BE2C (cell line): Measurements from ENCODE around the gene DENND6A.

ENCODE experiments used
- DNase-seq: peaks from one replicate; pipeline ENCODE4 v3.0.0-alpha.2; 2020
- H3K27me3 ChIP-seq: fragments of 250-450 bp; sonication (Bioruptor Pico); 2 replicates; pipeline ENCODE4 v1.5.1; 2020; ENCODE audit warnings: mild to moderate bottlenecking
- H3K36me3 ChIP-seq: fragments of 250-450 bp; sonication (Bioruptor Pico); 2 replicates; pipeline ENCODE4 v1.5.1; 2020; ENCODE audit warnings: mild to moderate bottlenecking
- H3K4me1 ChIP-seq: fragments of 250-450 bp; sonication (Bioruptor Pico); 2 replicates; pipeline ENCODE4 v1.5.1; 2020
- H3K4me3 ChIP-seq: 2 replicates; pipeline ENCODE4 v1.5.1; 2011; ENCODE audit warnings: low read depth, low read length
- H3K9me3 ChIP-seq: fragments of 250-450 bp; sonication (Bioruptor Pico); 2 replicates; pipeline ENCODE4 v1.5.1; 2020
- CTCF ChIP-seq: IDR thresholded peaks from 2 replicates; pipeline ENCODE4 v1.5.1; 2012; ENCODE audit warnings: mild to moderate bottlenecking, low read depth, low read length

The DENND6A gene

GRCh38 chr3:57586778-57587177, 106.1 kb downstream of the DENND6A start:
- H3K36me3 ChIP-seq = no peaks in the 10 kb centered on the region
- H3K4me1 ChIP-seq = no peaks in the 10 kb centered on the region

GRCh38 chr3:57583544-57583943, 109.3 kb downstream of the DENND6A start:
- Histone ChIP-seq H3K9me3 (no peaks in the 10 kb centered on the region), H3K36me3 (no peaks in the 10 kb centered on the region), H3K27me3 (no peaks in the 10 kb centered on the region), H3K4me3 (no peak overlapping the region), H3K4me1 (no peaks in the 10 kb centered on the region)
- no peak for TF ChIP-seq CTCF
- no peak for DNase-seq

More at GRCh38 chr3:57586778-57587177, 106.1 kb downstream of the DENND6A start:
- TF ChIP-seq CTCF = no peak
- H3K27me3 ChIP-seq = no peaks in the 10 kb centered on the region
- H3K4me3 ChIP-seq = no peak overlapping the region
- DNase-seq = no peak
- no peaks in the 10 kb centered on the region for H3K9me3 ChIP-seq

- peak; percentile 28; the same call in 1 of the 2 replicates for TF ChIP-seq CTCF
- Histone ChIP-seq H3K36me3 (no peaks in the 10 kb centered on the region), H3K4me3 (no peak overlapping the region), H3K27me3 (no peaks in the 10 kb centered on the region), H3K9me3 (no peaks in the 10 kb centered on the region), H3K4me1 (no peaks in the 10 kb centered on the region)
- peak; percentile 10 for DNase-seq
Measured at GRCh38 chr3:57582474-57583168, 110.3 kb downstream of the DENND6A start.

- TF ChIP-seq CTCF = no peak
- H3K27me3 ChIP-seq = no peaks in the 10 kb centered on the region
- no peak overlapping the region for H3K4me3 ChIP-seq
- no peaks in the 10 kb centered on the region for H3K36me3 ChIP-seq
- no peak for DNase-seq
- H3K9me3 ChIP-seq = no peaks in the 10 kb centered on the region
- no peaks in the 10 kb centered on the region for H3K4me1 ChIP-seq
Measured at GRCh38 chr3:57577801-57578200, 115.1 kb downstream of the DENND6A start.

GRCh38 chr3:57575966-57576626, 116.8 kb downstream of the DENND6A start:
- DNase-seq = no peak
- TF ChIP-seq CTCF = no peak
- Histone ChIP-seq H3K9me3 (no peaks in the 10 kb centered on the region), H3K36me3 (no peaks in the 10 kb centered on the region), H3K4me1 (no peaks in the 10 kb centered on the region), H3K4me3 (no peak overlapping the region), H3K27me3 (no peaks in the 10 kb centered on the region)
